ENCODE measurements around the gene RTKN. TPM values are rescaled to one million over a fixed set of nuclear protein-coding genes. Genes with fewer than 3 reads are reported as not detected.
"Not testable (repeated sequence)": the region's sequence is repeated elsewhere in the genome, so short reads cannot be mapped to it uniquely, and the experiment has no call there.

RTKN gene
- total RNA-seq, 1 experiment from 2014 or later: 50.4 TPM

DNA sequence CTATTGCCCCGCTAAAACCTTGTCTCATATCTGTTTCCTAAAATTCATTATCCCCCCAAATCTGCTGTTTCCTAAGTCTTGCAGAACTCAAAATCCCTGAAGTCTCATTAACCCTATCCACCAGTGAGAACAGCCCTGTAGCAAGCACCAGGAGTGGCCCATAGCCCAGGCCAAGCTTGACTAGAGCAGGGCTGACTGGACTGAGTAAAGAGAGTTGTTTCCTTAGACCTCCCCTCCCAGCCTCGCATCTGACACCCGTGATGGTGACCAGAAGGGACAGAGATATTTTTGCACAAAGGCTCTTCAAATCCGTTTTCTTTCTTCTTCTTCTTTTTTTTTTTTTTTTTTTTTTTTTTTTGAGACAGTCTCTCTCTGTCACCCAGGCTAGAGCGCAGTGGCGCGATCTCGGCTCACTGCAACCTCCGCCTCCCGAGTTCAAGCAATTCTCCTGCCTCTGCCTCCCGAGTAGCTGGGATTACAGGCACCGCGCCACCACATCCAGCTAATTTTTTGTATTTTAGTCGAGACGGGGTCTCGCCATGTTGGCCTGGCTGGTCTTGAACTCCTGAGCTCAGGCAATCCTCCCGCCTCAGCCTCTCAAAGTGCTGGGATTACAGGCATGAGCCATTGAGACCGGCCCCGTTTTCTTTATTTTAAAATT, 21.2 kb downstream of the RTKN start:
- not testable (repeated sequence) for H3K27ac ChIP-seq; H3K9me3 ChIP-seq (replicated peaks); DNase-seq; H3K36me3 ChIP-seq; H3K4me3 ChIP-seq; H3K4me1 ChIP-seq
- peaks cover 13% of the 10 kb centered on the region for H3K27me3 ChIP-seq

DNA sequence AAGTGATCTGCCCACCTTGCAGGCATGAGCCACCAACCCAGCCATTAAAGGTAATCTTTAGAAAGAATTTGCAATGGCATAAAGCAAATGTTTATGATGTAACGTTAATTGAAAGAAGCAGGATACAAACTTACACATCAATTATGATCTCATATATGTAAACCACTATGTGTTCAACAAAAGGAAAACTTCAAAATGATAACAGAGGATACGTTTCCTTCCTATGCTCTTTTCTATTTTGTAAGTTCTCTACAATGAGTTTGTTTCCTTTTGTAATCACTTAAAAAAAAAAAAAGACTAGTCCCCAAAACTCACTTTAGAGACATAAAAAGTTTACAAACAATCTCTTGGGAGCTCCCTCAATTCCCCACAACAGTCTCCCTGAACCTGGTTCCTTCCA, 21.7 kb downstream of the RTKN start:
- no peak for DNase-seq
- no peaks in the 10 kb centered on the region for H3K9me3 ChIP-seq (replicated peaks)

DNA sequence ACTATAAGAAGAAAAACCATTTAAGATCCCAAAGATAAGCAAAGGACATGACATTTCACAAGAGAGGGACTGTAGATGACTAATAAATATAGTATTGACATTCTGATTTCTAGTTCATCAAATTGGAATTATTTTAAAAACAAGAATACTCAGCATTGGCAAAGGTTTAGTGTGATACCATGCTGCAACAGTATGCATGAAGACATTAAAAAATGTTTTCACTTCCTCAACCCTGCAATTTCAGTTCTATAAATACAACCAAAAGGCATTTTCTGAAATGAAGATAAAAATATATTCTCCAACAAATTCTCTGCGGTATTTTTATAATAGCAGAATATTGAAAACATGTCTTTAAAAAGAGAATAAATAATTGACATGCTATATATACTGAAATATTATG, 22.4 kb downstream of the RTKN start:
- Histone ChIP-seq H3K27me3 (peaks cover 13% of the 10 kb centered on the region), H3K4me3 (no peak overlapping the region), H3K9me3 (replicated peaks) (no peaks in the 10 kb centered on the region), H3K36me3 (no peaks in the 10 kb centered on the region), H3K4me1 (peaks cover 3% of the 10 kb centered on the region; the same call in 1 of the 2 replicates), H3K27ac (no peak overlapping the region)
- DNase-seq: no peak

More for the DNA sequence above, 21.7 kb downstream of the RTKN start:
- Histone ChIP-seq H3K27me3 (peaks cover 13% of the 10 kb centered on the region), H3K4me1 (peaks cover 3% of the 10 kb centered on the region; the same call in 1 of the 2 replicates), H3K36me3 (no peaks in the 10 kb centered on the region), H3K4me3 (no peak overlapping the region), H3K27ac (no peak overlapping the region)

DNA sequence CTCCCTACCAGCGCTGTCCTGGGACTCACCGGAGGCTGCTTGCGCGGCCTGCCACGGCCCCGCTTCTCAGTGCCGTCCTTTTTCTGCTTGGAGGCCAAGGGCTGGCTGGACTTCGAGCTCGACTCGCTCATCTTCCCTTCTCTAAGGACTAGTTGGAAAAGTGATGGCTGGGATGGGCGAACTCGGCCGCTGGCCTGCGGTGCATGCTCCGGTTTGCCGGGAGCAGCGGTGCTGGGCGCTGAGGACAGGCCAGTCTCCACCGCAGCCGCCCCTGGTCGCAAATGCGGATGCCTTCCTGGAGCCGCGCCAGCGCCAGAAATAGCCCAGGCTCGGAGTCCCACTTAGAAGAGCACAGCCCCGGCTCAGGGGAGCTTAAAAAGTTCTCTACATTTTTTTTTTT, 23.4 kb downstream of the RTKN start:
- Histone ChIP-seq H3K9me3 (replicated peaks) (no peaks in the 10 kb centered on the region), H3K4me3 (no peak overlapping the region), H3K4me1 (peaks cover 3% of the 10 kb centered on the region; the same call in 1 of the 2 replicates), H3K27ac (no peak overlapping the region), H3K36me3 (no peaks in the 10 kb centered on the region), H3K27me3 (peaks cover 18% of the 10 kb centered on the region)
- peak; percentile 70 to 76 for DNase-seq

DNA sequence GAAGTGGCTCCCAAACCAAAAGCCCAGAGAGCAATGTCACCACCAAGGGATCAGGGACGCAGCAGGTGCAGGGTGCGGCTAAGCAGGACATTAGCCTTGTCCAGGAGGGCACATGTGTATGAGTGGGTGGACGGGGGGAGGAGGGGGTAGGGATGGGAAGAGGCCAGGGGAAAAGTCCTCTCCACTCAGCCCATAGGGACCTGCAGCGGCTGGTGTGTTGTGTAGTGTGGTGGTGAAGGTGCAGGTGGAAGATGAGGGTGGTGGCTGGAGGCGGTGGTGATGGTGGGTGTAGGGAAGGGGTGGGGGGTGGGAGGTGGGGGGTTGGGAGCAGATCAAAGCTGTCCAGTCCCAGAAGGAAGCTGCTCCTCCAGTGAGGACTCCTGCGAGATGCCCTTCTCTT, 24.0 kb downstream of the RTKN start:
- H3K4me1 ChIP-seq: peaks cover 3% of the 10 kb centered on the region; the same call in 1 of the 2 replicates

DNA sequence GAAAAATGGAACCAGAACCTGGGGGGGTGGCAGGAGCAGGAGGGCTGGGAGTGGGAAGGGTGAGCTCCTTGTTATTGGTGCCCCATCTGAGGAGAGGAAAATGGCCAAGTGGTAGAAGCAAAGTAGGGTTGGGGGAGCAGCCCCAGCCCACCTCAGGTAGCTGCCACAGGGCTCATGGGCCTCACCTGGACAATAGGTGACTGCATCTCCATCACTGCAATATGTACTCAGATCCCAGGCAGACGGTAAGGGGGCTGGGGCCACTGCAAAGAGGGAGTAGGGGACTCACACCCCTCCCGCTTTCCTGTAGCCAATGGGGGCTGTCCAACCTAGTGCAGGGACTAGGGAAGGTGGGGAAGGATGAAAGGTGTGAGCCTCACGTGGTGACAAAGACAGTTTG, 24.5 kb downstream of the RTKN start:
- Histone ChIP-seq H3K27ac (no peak overlapping the region), H3K27me3 (peaks cover 27% of the 10 kb centered on the region), H3K4me3 (no peak overlapping the region), H3K36me3 (no peaks in the 10 kb centered on the region), H3K9me3 (replicated peaks) (no peaks in the 10 kb centered on the region), H3K4me1 (peaks cover 3% of the 10 kb centered on the region; the same call in 1 of the 2 replicates)
- no peak for DNase-seq

More for the DNA sequence above, 24.0 kb downstream of the RTKN start:
- Histone ChIP-seq H3K36me3 (no peaks in the 10 kb centered on the region), H3K27ac (no peak overlapping the region), H3K4me3 (no peak overlapping the region), H3K9me3 (replicated peaks) (no peaks in the 10 kb centered on the region), H3K27me3 (peaks cover 22% of the 10 kb centered on the region)
- DNase-seq: no peak

DNA sequence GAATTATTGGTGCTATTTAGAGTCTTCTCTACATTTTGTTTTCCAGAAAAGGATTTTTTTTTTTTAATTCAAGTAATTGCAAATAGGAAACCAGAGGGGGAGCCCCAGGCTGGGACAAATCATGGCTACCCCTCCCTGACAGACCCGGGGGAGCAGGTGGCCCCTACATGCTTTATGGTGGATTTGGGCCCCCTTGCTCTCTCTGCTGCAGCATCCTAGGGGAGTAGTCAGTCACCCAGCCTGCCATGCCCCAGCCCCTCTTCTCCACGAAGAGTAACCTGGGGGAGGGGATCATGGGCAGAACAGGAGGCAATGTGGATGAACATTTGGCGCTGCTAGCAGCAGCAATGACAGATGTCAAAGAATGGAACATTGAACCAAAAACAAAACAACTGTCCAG, 25.0 kb downstream of the RTKN start:
- Histone ChIP-seq H3K9me3 (replicated peaks) (no peaks in the 10 kb centered on the region), H3K27me3 (peaks cover 27% of the 10 kb centered on the region), H3K4me3 (no peak overlapping the region), H3K36me3 (no peaks in the 10 kb centered on the region), H3K4me1 (peaks cover 3% of the 10 kb centered on the region; the same call in 1 of the 2 replicates), H3K27ac (no peak overlapping the region)
- no peak for DNase-seq

DNA sequence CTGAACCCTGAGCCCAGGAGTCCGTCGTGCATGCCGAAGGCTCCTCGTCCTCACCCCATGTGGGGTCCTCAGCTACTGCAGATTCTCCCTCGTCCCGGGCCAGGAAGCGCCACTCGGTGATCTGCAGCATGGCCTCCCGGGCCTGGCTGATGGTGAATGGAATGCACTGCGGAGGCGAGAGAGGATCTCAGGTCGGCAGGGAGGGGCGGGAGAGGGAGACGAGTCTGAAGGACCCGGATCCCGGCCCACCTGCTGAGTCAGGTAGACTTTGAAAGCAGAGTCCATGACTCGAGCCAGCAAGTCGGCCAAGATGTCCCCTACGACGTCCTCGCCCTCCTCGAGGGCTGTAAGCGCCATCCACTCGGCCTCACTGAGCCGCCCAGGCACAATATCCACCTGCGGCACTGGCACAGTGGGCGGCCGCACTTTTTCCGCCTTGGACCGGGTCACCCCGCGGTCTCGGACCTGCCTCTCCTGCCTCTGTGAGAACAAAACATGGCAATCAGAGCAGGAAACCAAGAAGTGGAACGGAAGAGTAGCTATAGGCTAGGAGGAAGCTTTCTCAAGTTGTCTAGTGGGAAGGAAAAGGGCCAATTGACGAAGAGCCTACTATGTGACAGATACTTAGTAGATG, 25.9 kb downstream of the RTKN start:
- H3K36me3 ChIP-seq: no peaks in the 10 kb centered on the region
- no peaks in the 10 kb centered on the region for H3K9me3 ChIP-seq (replicated peaks)
- H3K4me1 ChIP-seq: peaks cover 3% of the 10 kb centered on the region; the same call in 1 of the 2 replicates
- no peak overlapping the region for H3K27ac ChIP-seq
- no peak for DNase-seq
- H3K4me3 ChIP-seq: no peak overlapping the region
- peaks cover 27% of the 10 kb centered on the region for H3K27me3 ChIP-seq

DNA sequence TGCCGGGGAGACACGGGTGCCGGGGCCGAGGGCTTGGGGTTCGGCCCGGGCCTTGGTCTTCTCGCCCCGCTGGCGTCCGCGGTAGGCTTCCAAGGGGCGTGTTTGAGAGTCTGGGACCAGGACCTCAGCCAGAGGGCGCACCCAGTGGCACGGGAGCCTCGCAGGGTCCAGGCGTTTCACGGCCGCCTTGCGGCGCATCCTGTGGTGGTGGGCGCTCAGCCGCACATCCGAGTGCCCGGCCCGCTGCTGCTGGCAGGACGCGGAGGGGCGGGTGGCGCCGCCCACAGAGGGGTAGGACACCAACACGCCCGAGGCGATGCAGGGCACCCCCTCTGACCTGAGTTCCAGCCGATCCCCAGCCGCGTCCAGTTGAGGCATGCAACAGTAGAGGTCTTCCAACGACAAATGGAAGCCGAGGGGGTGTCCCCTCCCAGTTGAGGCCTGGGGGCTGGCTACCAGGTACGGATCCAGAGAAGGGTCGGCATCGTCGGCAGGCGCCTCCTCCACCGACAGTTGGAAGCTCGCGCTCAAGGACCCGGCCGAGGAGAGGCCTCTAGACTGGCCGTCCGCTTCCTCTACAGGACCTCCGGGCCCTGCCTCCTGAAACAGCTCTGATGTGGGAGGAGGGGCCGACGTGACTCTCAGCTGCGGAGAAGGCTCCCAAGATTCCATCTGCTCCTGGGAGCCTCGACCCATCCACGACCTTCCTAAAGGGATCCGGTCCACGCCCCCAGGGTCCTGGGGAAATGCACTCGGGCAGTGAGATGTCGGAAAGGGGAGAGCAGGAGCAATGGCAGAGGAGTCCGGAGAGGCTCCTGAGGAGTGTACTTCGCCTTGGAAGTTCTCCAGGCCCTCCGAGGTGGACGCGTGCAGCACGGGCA, 26.6 kb downstream of the RTKN start:
- no peaks in the 10 kb centered on the region for H3K36me3 ChIP-seq
- no peak for DNase-seq
- H3K27me3 ChIP-seq: peaks cover 27% of the 10 kb centered on the region
- peaks cover 3% of the 10 kb centered on the region; the same call in 1 of the 2 replicates for H3K4me1 ChIP-seq
- H3K27ac ChIP-seq: no peak overlapping the region
- no peaks in the 10 kb centered on the region for H3K9me3 ChIP-seq (replicated peaks)
- H3K4me3 ChIP-seq: no peak overlapping the region

DNA sequence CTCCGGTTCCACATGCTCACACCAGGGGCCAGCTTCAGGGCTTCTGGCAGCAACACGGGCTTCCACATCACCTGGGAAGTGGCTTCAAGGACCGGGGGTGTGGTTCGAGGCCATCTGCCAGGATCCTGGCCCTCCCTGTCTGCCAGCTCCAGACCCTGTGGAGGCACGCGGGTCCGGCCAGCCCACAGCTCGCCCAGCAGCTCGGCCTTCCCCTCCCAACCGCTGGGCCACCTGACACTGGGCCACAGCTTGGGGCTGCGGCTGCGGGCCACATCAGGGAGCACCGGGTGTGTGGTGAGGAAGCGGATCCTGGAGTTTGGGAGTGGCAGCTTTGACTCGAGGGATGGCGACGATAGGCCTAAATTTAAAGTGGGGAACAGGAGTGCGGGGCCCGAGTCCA, 27.3 kb downstream of the RTKN start:
- Histone ChIP-seq H3K4me1 (peaks cover 3% of the 10 kb centered on the region; the same call in 1 of the 2 replicates), H3K4me3 (no peak overlapping the region), H3K9me3 (replicated peaks) (no peaks in the 10 kb centered on the region), H3K27me3 (peaks cover 21% of the 10 kb centered on the region), H3K36me3 (no peaks in the 10 kb centered on the region), H3K27ac (no peak overlapping the region)
- DNase-seq: no peak

DNA sequence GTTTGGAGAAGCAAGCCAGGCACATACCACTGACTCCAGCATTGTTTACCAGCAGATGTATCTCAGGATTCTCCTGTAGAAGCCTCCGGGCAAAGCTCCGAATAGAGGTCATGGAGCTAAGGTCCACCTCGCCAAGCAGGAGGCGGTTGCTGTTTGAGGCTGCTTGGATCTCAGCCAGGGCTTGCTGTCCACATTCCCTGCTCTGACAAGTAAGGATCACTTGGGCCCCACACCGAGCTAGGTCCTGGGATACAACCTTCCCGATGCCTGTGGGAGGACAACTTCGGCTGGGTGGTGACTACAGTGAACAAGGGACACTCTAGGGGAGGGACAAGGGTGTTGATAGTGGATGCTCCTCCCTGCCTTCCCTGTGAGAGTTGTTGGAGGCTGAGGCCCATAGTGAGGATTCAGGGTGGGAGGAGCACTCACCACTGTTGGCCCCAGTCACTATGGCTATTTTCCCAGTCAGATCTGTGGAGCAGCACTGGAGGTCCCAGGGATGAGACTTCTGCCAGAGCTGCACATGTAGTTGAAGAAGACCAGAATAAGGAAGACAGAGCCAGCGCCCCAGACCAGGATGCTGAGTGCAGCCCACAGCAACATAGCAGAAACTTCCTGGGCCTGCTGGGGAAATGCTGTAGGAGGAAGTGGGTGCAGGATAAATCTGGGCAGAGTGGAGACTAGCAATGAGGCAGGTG, 28.6 kb downstream of the RTKN start:
- Histone ChIP-seq H3K9me3 (replicated peaks) (no peaks in the 10 kb centered on the region), H3K27ac (no peak overlapping the region), H3K4me1 (no peaks in the 10 kb centered on the region; the same call in 1 of the 2 replicates), H3K27me3 (peaks cover 15% of the 10 kb centered on the region), H3K36me3 (no peaks in the 10 kb centered on the region), H3K4me3 (no peak overlapping the region)
- DNase-seq: no peak

DNA sequence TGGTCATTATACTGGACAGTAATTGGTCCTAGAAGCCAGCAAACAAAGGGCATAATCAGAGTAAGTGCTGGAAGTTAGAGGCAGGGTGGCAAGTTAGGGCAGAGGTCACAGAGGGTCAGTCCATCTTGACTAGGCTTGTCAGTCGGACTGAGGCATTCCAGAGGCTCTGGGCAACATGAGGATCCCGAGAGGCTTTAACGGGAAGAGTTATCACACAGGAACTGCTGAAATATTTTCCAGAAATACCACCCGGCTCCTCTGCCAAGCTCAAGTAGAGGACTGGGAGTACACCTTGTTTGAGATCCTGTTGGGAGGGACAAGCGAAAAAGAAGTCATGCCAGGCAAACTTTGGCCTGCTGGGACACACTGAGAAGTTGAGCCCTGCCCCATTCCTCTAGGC, 34.1 kb downstream of the RTKN start:
- peaks cover 15% of the 10 kb centered on the region for H3K4me1 ChIP-seq
- H3K27ac ChIP-seq: no peak overlapping the region
- H3K36me3 ChIP-seq: no peaks in the 10 kb centered on the region
- H3K4me3 ChIP-seq: no peak overlapping the region
- no peaks in the 10 kb centered on the region for H3K9me3 ChIP-seq (replicated peaks)
- no peak for DNase-seq
- peaks cover 4% of the 10 kb centered on the region for H3K27me3 ChIP-seq

DNA sequence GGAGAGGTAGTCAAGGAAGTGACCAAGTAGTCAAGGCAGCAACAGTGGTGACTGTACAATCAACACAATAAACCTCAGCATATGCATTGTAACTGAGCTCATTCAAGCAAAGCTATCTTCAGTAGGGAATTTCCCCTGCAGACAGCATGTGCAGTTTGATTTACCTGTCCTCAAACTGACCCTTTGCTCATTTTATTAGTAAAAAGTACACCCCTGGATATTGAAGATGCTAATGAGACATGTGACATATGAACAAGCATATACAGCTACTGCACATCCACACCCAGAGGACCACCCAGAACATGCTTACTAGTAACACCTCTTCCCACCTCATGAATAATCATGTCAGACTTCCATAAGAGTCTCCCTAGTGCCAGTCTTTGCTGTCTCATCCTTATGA, 35.7 kb downstream of the RTKN start:
- H3K4me3 ChIP-seq: no peak overlapping the region
- no peak for DNase-seq
- no peaks in the 10 kb centered on the region for H3K36me3 ChIP-seq
- no peaks in the 10 kb centered on the region; the same call in 1 of the 2 replicates for H3K27me3 ChIP-seq
- no peaks in the 10 kb centered on the region for H3K9me3 ChIP-seq (replicated peaks)
- H3K4me1 ChIP-seq: peaks cover 15% of the 10 kb centered on the region
- no peak overlapping the region for H3K27ac ChIP-seq

DNA sequence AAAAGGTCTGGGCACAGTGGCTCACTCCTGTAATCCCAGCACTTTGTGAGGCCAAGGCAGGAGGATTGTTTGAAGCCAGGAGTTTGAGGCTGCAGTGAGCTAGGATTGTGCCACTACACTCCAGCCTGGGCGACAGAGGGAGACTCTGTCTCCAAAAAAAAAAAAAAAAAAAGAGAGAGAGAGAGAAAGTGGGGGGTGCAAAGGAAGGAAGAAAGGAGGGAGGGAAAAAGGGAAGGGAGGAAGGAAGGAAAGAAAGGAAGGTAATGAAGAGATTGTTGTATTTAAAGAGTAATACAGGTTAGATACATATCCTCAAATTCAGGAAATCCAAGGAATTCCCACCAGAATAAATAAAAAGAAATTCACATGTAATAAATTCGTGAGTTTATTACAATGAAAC, 39.8 kb downstream of the RTKN start:
- no peak for DNase-seq
- no peak overlapping the region for H3K4me3 ChIP-seq
- no peaks in the 10 kb centered on the region for H3K36me3 ChIP-seq
- H3K27ac ChIP-seq: no peak overlapping the region
- H3K9me3 ChIP-seq (replicated peaks): no peaks in the 10 kb centered on the region
- H3K4me1 ChIP-seq: peaks cover 9% of the 10 kb centered on the region
- H3K27me3 ChIP-seq: no peaks in the 10 kb centered on the region; the same call in 1 of the 2 replicates

All from SJCRH30 (cell line).